Thymus (tissue), 11 donors: ENCODE data around the gene CTSG. TPM values are rescaled to one million over a fixed set of nuclear protein-coding genes. Genes with fewer than 3 reads are reported as not detected.
"Not testable (repeated sequence)": the region's sequence is repeated elsewhere in the genome, so short reads cannot be mapped to it uniquely, and the experiment has no call there.

ENCODE experiments used
- DNase-seq, 9 donors: peaks; one replicate each; pipeline ENCODE4 v3.0.0-alpha.2; 2013; ENCODE audit warnings: low spot score in 9 of 9, low read depth in 6 of 9, missing footprints in 1 of 9
- H3K27ac ChIP-seq, 2 donors: one replicate each; pipeline ENCODE4 v1.5.1; 2013; ENCODE audit warnings: control low read depth in 1 of 2, low read depth in 1 of 2, low read length in 1 of 2, mild to moderate bottlenecking in 1 of 2, moderate library complexity in 1 of 2
- H3K27me3 ChIP-seq, 2 donors: one replicate each; pipeline ENCODE4 v1.5.1; 2013; ENCODE audit warnings: low read length in 1 of 2; ENCODE audit not compliant: control insufficient read depth in 2 of 2, insufficient read depth in 1 of 2
- H3K36me3 ChIP-seq, 2 donors: one replicate each; pipeline ENCODE4 v1.5.1; 2013; ENCODE audit warnings: low read length in 1 of 2, mild to moderate bottlenecking in 1 of 2, moderate library complexity in 1 of 2; ENCODE audit not compliant: control insufficient read depth in 2 of 2, insufficient read depth in 2 of 2
- H3K4me1 ChIP-seq, 2 donors: one replicate each; pipeline ENCODE4 v1.5.1; 2013; ENCODE audit warnings: low read length in 2 of 2; ENCODE audit not compliant: control insufficient read depth in 2 of 2, insufficient read depth in 2 of 2
- H3K4me3 ChIP-seq, 2 donors: one replicate each; pipeline ENCODE4 v1.5.1; 2013; ENCODE audit warnings: low read length in 2 of 2, control low read depth in 1 of 2, mild to moderate bottlenecking in 1 of 2
- H3K9me3 ChIP-seq, 2 donors: one replicate each; pipeline ENCODE4 v1.5.1; 2013; ENCODE audit warnings: low read length in 1 of 2, mild to moderate bottlenecking in 1 of 2; ENCODE audit not compliant: control insufficient read depth in 2 of 2, insufficient read depth in 1 of 2
- WGBS: extraction: QIAGEN DNeasy Blood & Tissue Kit; methylation state at CpG from one replicate; pipeline ENCODE4 v1.1.7; 2013; 5-methylcytosine and 5-hydroxymethylcytosine counted together
- polyA plus RNA-seq: library from polyadenylated mRNA; stranded (reverse); fragments of 200-250 nt; gene quantifications from one replicate; pipeline ENCODE4 v1.2.3, GENCODE V29; 2013
- total RNA-seq: library from RNA; stranded (reverse); fragments of 120-200 nt; gene quantifications from one replicate; pipeline ENCODE4 v1.2.4, GENCODE V29; 2013
- donor health status: healthy.

Gene CTSG
- total and polyA plus RNA-seq, 2 donors, result 4.8 to 19.9 TPM

DNA sequence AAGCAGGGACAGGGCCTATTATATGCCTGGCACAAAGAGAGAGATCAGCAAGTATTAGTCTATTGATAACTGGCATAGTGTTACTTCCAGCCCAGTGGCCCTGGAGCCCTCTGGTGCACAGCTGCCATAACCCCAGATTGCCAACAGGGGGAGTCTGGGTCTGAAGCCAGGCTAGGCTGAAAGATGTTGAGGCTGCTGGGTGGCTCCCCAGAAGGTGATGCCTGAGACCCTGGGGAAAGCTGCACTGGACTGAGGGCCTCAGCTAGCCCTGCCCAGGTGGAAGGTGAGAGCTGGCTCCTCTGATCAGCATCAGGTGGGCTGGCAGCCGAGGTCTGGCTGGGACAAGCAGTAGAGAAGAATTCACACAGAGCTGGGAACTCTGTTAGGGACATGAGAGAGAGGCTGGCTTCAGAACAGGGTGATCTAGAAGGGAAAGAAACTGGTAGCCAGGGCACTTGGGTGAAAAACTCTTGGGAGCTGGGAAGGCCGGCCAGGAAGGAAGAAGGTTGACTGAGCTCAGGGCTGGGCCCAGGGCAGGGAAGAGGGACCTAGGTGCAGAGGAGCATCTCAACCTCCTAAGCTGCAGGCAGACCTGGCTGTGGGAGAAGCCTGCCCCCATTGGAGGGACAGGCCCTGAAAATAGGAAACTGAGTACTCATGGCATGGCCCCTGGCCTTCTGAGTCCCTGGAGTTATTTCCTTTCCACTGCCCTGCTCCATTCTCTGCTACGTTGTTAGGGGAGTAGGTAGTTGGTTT, 29.6 kb upstream of the CTSG start:
- Histone ChIP-seq H3K4me3 (no peak overlapping the region), H3K4me1 (peaks cover 0 to 30% of the 10 kb centered on the region in 2 donors), H3K9me3 (no peaks in the 10 kb centered on the region), H3K27ac (no peak overlapping the region), H3K27me3 (no peaks in the 10 kb centered on the region), H3K36me3 (no peaks in the 10 kb centered on the region)
- 93% methylated on average over 3 of the region's 3 CpGs for WGBS
- peak in 7 of 9 donors; percentile 19 to 69 (median 46) for DNase-seq

DNA sequence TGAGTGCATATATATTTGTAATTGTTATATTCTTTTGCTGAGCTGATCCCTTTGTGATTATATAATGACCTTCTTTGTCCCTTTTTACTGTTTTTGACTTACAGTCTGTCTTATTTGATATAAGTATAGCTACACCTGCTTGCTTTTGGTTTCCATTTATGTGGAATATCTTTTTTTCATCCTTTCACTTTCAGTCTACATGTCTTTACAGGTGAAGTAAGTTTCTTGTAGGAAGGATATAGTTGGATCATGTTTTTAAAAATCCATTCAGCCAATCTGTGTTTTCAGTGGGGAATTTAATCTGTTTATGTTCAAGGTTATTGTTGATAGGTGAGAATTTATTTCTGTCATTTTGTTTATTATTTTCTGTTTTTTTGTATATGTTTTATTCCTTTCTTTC, 21.4 kb upstream of the CTSG start:
- Histone ChIP-seq H3K27me3 (no peaks in the 10 kb centered on the region), H3K4me3 (no peak overlapping the region), H3K4me1 (no peaks in the 10 kb centered on the region), H3K36me3 (no peaks in the 10 kb centered on the region), H3K9me3 (no peaks in the 10 kb centered on the region), H3K27ac (no peak overlapping the region)
- DNase-seq, result no peak

DNA sequence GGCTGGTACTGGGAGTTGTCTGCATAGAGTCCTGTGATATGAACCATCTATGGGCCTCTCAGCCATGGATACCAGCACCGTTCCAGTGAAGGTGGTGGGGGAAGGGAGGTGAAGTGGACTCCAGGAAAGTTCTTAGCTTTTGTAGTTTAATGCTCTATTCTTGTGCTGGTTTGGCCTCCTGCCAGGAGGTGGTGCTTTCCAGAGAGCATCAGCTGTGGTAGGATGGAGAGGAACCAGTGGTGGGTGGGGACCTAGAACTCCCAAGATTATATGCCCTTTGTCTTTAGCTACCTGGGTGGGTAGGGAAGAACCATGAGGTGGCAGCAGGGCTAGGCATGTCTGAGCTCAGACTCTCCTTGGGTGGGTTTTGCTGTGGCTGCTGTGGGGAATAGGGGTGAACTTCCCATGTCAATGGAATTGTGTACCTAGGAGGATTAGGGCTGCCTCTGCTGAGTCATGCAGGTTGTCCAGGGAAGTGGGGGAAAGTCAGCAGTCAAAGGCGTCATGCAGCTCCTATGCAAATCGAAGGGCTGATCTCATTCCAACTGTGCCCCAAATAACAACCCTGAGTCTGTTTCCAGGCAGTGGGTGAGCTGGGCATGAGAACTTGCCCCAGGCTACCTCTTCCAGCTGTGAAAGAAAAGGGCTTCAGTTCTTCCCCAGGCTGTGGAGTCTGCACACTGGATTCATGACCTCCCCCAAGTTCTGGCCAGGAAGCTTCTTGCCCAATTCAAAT, 19.2 kb upstream of the CTSG start:
- Histone ChIP-seq H3K4me3 (no peak overlapping the region), H3K9me3 (no peaks in the 10 kb centered on the region)
- 93% methylated on average over 3 of the region's 3 CpGs for WGBS

DNA sequence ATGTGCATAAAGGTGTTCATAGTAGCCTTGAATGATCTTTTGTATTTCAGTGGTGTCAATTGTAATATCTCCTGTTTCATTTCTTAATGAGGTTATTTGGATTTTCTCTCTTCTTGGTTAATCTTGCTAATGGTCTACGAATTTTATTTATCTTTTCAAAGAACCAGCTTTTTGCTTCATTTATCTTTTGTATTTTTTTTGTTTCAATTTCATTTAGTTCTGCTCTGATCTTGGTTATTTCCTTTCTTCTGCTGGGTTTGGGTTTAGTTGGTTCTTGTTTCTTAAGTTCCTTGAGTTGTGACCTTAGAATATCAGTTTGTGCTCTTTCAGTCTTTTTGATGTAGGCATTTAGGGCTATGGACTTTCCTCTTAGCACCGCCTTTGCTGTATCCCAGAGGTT, 15.0 kb upstream of the CTSG start:
- not testable (repeated sequence) for DNase-seq, H3K4me3 ChIP-seq, H3K4me1 ChIP-seq, H3K27ac ChIP-seq, H3K36me3 ChIP-seq, H3K9me3 ChIP-seq, H3K27me3 ChIP-seq
- WGBS, result 93% methylated on average over 2 of the region's 2 CpGs

More for the DNA sequence above, 19.2 kb upstream of the CTSG start:
- Histone ChIP-seq H3K36me3 (no peaks in the 10 kb centered on the region), H3K4me1 (no peaks in the 10 kb centered on the region), H3K27me3 (no peaks in the 10 kb centered on the region), H3K27ac (no peak overlapping the region)
- DNase-seq, result no peak

DNA sequence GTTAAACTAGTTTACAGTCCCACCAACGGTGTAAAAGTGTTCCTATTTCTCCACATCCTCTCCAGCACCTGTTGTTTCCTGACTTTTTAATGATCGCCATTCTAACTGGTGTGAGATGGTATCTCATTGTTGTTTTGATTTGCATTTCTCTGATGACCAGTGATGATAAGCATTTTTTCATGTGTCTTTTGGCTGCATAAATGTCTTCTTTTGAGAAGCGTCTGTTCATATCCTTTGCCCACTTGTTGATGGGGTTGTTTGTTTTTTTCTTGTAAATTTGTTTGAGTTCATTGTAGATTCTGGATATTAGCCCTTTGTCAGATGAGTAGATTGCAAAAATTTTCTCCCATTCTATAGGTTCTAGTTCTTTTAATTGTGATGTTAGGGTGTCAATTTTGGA, 8.4 kb upstream of the CTSG start:
- H3K36me3 ChIP-seq, H3K27me3 ChIP-seq, H3K9me3 ChIP-seq, H3K27ac ChIP-seq, H3K4me1 ChIP-seq, DNase-seq, H3K4me3 ChIP-seq: not testable (repeated sequence)
- WGBS, result over 99% methylated on average over 3 of the region's 3 CpGs

DNA sequence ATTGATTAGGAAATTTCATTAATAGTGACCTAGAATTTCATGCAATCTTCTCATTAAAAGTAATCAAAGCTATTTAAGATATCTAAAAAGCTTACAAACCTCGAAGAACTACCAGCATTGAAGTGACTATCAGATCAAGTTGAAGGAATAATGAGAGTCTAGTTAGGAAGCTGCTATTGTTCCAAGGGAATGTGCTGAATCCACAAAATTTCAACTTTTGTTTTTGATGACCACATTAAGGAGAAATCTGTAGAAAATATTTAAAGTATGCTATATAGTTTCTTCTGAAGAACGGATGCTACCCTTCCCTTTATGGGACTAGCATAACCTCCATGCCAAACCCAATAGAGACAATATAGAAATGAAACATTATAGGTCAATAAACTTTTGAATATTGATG, 2.5 kb upstream of the CTSG start:
- no peaks in the 10 kb centered on the region for H3K36me3 ChIP-seq
- no peaks in the 10 kb centered on the region for H3K27me3 ChIP-seq
- WGBS, result 98% methylated on average over 2 of the region's 2 CpGs
- DNase-seq, result no peak
- peaks cover 0 to 2% of the 10 kb centered on the region in 2 donors for H3K4me1 ChIP-seq
- no peak overlapping the region for H3K4me3 ChIP-seq
- no peak overlapping the region for H3K27ac ChIP-seq
- no peaks in the 10 kb centered on the region for H3K9me3 ChIP-seq

DNA sequence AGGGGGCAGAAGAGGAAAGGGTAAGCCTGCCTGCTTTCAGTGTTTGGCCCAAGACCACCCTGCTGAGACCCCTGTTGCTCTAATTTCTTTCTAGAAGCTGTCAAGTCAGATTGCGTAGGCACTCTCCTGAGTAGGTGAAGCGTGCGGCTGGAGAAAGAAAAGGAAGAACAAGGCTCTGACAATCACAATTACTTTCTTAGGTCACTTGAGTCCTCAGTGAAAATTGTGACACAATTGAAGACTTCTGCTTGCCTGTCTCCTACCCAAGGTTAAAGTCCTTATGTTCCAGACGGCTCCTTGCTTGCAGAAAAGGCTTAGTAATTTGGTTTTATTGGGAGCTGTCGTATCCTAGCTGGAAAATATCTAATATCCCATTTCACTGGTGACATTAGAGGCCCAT, 721 bp upstream of the CTSG start:
- Histone ChIP-seq H3K27ac (no peak overlapping the region), H3K27me3 (no peaks in the 10 kb centered on the region), H3K4me3 (no peak overlapping the region), H3K36me3 (no peaks in the 10 kb centered on the region), H3K9me3 (no peaks in the 10 kb centered on the region), H3K4me1 (peaks cover 0 to 2% of the 10 kb centered on the region in 2 donors)
- WGBS, result 92% methylated on average over 5 of the region's 5 CpGs
- DNase-seq, result no peak

DNA sequence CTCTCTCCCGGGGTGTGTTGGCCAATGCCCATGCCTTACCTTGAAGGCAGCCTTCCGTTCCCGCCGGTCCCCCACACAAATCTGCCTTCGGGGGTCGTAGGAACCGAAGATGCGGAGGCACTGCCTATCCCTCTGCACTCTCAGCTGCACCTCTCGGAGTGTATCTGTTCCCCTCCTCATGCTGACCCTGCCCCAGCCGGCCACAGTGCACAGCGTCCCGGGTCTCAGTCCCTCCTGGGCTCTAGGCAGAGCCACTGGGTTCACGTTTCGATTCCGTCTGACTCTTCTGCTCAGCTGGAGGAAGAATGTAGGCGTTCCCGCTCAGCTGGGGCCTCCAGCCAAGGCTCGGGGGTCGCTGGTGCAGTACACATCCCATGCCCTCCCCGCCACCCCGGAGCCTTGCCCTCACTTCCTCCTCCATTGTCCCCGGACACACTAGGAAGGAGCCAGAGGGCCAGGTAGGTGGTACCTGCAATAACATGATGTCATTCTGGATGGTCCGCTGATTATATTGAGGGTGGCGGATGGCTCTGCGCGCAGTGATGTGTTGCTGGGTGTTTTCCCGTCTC, 1.8 kb downstream of the CTSG start:
- peaks cover 0 to 2% of the 10 kb centered on the region in 2 donors for H3K4me1 ChIP-seq
- no peak overlapping the region for H3K4me3 ChIP-seq
- no peaks in the 10 kb centered on the region for H3K27me3 ChIP-seq
- no peak for DNase-seq
- H3K27ac ChIP-seq, result no peak overlapping the region
- H3K36me3 ChIP-seq, result no peaks in the 10 kb centered on the region
- no peaks in the 10 kb centered on the region for H3K9me3 ChIP-seq
- 96% methylated on average over 27 of the region's 27 CpGs for WGBS

DNA sequence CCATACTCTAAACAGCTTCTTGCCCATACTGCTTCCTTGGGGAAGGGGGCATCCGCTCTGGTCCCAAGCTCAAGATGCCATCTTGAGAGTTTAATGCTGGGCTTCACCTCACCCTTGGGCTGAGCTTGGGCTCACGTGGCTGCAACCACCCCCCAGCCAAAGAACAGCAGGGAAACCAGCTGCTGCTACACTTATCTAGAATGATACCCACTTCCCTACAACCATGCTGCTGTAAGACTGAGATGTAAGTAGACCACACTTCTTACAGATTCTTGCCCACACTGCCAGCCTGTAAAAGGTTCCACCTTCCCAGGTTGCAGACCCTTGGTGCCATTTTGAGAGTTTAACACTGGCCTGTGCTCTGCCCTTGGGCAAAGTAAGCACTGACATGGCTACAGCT, 9.7 kb downstream of the CTSG start:
- no peak for DNase-seq
- Histone ChIP-seq H3K9me3 (peaks cover 2 to 5% of the 10 kb centered on the region in 2 donors), H3K36me3 (no peaks in the 10 kb centered on the region), H3K4me1 (no peaks in the 10 kb centered on the region), H3K4me3 (no peak overlapping the region), H3K27me3 (no peaks in the 10 kb centered on the region), H3K27ac (no peak overlapping the region)
- 85% methylated on average over 2 of the region's 2 CpGs for WGBS
